Mesodermal cell (in vitro differentiated cells): ENCODE measurements around the gene PDXDC1.
"Not testable (repeated sequence)": the region's sequence is repeated elsewhere in the genome, so short reads cannot be mapped to it uniquely, and the experiment has no call there.

ENCODE experiments used
- H3K27ac ChIP-seq: 2 replicates; pipeline ENCODE4 v1.7.0; 2013; ENCODE audit warnings: mild to moderate bottlenecking, low read depth, low read length, moderate library complexity; ENCODE audit not compliant: severe bottlenecking
- H3K36me3 ChIP-seq: 2 replicates; pipeline ENCODE4 v1.7.1; 2013; ENCODE audit warnings: mild to moderate bottlenecking, low read length, moderate library complexity; ENCODE audit not compliant: control insufficient read depth, insufficient read depth
- H3K4me1 ChIP-seq: one replicate; pipeline ENCODE4 v1.7.1; 2013; ENCODE audit warnings: mild to moderate bottlenecking, low read length; ENCODE audit not compliant: insufficient read depth, control insufficient read depth, poor library complexity, severe bottlenecking
- H3K4me3 ChIP-seq: 2 replicates; pipeline ENCODE4 v1.7.0; 2013; ENCODE audit warnings: low read length, control low read depth, mild to moderate bottlenecking; ENCODE audit not compliant: insufficient read depth, poor library complexity, severe bottlenecking; ENCODE audit errors: extremely low read depth
- H3K9me3 ChIP-seq: 2 replicates; pipeline ENCODE4 v1.7.1; 2013; ENCODE audit warnings: mild to moderate bottlenecking, low read length, moderate library complexity; ENCODE audit not compliant: control insufficient read depth
- WGBS, 2 experiments: methylation state at CpG; one replicate each; pipeline ENCODE4 v1.1.5; 2013; ENCODE audit warnings: missing lambda C conversion rate in 2 of 2; ENCODE audit not compliant: insufficient coverage in 2 of 2; 5-methylcytosine and 5-hydroxymethylcytosine counted together

Gene PDXDC1

DNA sequence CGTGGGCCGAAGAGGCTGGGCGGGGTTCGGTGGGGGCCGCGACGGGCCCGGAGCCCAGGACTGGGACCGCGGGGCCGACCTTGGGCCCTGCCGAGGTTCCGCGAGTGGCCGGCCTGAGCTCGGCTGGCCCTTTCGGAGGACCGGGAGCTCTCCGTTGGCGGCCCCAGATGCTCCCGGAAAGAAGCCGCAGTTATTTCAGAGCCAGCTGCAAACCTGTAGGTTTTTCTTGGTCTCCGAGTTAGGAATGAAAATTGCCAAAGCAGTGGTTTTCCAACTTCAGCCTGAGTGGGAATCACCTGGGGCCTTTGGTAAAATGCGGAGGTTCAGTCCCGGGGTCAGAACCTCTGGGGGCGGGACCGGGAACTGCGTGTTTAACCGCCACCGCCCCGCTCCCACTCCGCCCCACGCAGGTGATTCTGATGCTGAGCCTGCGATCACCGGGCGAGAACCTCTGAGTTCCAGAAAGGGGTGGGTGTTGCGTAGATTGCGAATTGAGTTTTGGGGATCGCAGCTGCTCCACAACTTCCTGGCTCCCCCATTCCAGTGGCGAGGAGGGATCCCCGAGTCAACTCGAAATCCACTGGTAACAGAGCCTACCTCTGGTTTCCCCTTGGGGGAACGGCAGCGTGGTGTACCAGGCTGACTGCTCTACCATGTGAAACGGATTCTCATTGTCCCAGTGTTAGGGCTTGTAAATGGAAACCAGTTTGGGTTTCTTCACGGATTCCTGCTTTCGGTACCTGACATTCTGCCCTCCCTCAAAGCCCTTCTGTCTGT, 780 bp downstream of the PDXDC1 start:
- WGBS, 2 experiments: 3 to 5% methylated on average over 19 to 30 of the region's 47 CpGs
- not testable (repeated sequence) for H3K36me3 ChIP-seq, H3K9me3 ChIP-seq, H3K4me1 ChIP-seq
- H3K4me3 ChIP-seq: peak overlapping the region; percentile 93
- H3K27ac ChIP-seq: peak overlapping the region; percentile 66

DNA sequence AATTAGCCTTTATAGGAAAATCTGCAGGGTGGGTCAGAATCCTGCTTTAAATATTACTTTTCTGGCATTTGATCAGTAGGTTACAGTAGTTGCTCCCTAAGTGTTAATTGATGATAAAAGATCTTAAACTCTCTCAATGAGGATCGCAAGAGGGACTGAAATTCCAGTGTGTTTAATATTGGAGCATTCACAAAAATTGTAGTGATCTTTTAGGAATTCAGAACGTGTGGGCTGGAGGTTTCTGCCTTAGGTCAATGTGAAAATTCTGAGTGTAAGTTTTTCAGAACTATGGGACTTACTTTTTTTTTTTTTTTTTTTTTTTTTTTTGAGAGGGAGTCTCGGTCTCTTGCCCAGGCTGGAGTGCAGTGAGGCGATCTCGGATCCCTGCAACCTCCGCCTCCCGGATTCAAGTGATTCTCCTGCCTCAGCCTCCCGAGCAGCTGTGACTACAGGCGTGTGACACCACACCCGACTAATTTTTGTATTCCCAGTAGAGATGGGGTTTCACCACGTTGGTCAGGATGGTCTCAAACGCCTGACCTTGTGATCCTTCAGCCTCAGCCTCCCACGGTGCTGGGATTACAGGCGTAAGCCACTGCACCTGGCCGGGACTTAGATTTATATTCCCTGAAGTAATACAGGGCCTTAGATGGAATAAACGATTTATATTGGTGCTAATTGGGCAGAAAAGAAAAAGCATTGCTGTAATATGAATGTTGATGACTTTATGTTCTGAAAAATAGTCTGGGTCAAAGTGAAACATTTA, 2.3 kb downstream of the PDXDC1 start:
- 86 to 95% methylated on average over 7 to 8 of the region's 16 CpGs for whole genome bisulfite sequencing, 2 experiments
- not testable (repeated sequence) for H3K4me3 ChIP-seq

DNA sequence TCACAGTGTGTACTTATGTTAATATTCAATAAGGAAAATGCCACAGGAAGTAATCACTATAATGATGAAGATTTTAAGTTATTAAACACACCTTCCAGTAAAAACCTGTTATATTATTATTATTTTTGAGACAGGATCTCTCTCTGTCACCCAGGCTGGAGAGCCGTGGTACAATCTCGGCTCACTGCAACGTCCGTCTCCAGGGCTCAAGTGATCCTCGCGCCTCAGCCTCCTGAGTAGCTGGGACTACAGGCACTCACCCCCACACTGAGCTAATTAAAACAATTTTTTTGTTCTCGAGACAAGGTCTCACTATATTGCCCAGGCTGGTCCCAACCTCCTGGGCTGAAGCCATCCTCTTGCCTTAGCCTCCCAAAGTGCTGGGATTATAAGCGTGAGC, 3.5 kb downstream of the PDXDC1 start:
- H3K4me1 ChIP-seq, H3K9me3 ChIP-seq, H3K4me3 ChIP-seq, H3K36me3 ChIP-seq, H3K27ac ChIP-seq: not testable (repeated sequence)
- WGBS, 2 experiments: 94 to 96% methylated on average over 7 of the region's 8 CpGs

More for the DNA sequence above, 2.3 kb downstream of the PDXDC1 start:
- not testable (repeated sequence) for H3K27ac ChIP-seq, H3K36me3 ChIP-seq, H3K9me3 ChIP-seq, H3K4me1 ChIP-seq

DNA sequence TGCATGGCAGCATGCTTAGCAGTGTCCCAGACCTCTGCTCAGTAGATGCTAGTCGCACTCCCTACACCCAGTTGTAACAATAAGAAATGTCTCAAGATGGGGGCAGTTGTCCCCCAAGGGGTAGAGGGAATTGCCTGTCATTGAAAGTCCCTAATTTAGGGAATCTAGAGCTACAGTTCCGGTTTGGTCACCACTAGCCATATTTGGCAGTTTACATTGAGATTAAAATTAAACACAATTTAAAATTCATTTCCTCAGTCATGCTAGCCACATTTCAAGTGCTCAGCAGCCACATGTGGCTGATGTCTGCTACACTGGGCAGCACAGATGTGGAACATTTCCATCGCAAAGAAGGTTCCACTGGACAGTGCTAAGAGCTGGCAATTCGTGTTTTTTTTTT, 4.1 kb downstream of the PDXDC1 start:
- 95% methylated on average over 2 to 3 of the region's 4 CpGs for WGBS, 2 experiments
- not testable (repeated sequence) for H3K9me3 ChIP-seq, H3K4me3 ChIP-seq, H3K4me1 ChIP-seq, H3K36me3 ChIP-seq, H3K27ac ChIP-seq

DNA sequence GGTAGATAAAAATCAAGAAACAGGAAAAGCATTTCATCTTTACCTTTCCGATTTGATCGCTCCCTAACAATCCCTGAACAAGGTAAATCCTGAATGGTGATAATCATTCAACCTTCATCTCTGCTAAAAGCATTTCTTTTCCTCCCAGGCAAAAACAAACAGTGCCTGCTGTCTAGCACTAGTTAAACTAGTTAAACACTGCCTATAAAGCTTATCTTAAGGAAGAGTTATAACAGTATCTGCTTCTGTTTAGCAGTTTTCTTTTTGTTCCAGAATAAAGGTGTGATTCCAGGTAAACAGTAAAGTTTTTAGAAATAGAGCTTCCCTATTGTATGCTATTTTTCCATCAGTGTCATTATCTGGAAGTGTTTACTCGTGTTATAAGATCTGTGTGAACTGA, 6.4 kb downstream of the PDXDC1 start:
- H3K4me3 ChIP-seq, H3K9me3 ChIP-seq, H3K27ac ChIP-seq, H3K4me1 ChIP-seq: not testable (repeated sequence)
- peaks cover 23% of the 10 kb centered on the region for H3K36me3 ChIP-seq
- 90 to 96% methylated on average over 3 of the region's 3 CpGs for WGBS, 2 experiments

DNA sequence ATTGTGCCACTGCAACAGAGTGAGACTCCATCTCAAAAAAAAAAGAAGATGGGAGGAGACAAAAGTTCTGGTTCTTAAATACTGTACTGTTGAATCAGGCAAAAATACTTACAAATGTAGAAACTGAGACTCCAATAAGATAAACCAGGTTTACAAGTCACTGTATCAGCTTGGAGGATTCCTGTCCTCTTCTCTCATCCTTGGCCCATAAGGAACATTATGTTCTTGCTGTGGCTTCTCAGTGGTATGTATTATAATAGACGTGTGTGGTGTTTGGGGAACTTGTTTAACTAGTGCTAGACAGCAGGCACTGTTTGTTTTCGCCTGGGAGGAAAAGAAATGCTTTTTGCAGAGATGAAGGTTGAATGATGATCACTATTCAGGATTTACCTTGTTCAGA, 7.7 kb downstream of the PDXDC1 start:
- not testable (repeated sequence) for H3K9me3 ChIP-seq, H3K4me3 ChIP-seq, H3K27ac ChIP-seq, H3K4me1 ChIP-seq
- no CpG with 5 or more reads among the region's 2 CpGs for WGBS, 2 experiments
- H3K36me3 ChIP-seq: peaks cover 28% of the 10 kb centered on the region

DNA sequence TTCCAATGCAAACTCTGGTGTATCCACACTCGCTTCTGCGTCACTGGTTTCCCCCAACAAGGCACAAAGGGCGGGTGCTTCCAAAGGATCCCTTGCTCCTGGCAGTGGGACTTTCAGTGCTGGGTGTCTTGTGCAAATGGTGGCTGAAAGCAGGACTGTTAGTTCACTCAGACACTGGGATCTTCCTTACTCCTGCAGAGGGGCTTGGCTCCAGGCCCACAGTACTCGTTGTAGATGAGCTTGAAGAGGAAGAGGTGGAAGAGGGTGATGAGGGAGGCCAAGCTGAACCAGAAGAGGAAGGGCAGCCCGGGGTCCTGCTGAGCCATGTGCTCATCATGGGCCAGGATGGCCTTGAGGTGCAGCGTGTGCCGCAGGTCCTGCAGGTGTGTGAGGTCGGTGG, 13.3 kb downstream of the PDXDC1 start:
- H3K4me3 ChIP-seq, H3K4me1 ChIP-seq, H3K27ac ChIP-seq, H3K9me3 ChIP-seq: not testable (repeated sequence)
- 97 to 100% methylated on average over 4 to 5 of the region's 8 CpGs for WGBS, 2 experiments
- peaks cover 42% of the 10 kb centered on the region for H3K36me3 ChIP-seq

DNA sequence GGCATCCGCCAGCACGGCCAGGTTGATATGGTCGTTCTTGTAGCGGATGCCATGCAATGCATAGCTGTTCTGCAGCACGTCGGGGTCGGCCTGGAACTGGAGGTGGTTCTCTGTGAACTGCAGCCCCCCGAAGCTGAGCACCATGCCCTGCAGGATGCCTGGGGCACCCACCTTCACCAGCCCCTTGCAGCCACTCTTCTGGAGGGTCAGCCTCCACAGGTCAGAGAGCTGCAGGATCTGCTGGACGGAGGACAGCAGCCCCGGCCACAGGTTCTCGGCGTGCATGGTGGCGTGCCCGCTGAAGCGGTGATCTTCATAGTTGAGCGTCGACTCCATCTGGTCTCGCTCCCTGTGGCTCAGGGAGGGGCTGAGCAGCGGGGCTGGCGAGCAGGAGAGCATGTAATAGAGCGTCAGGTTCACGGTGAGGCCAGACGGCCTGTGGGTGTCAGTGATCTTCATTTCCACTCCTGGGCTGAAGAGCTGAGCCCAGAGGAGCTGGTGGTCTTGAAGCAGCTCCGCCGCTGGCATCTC, 13.9 kb downstream of the PDXDC1 start:
- H3K36me3 ChIP-seq: peaks cover 42% of the 10 kb centered on the region
- not testable (repeated sequence) for H3K4me1 ChIP-seq, H3K27ac ChIP-seq, H3K9me3 ChIP-seq, H3K4me3 ChIP-seq
- 95 to 96% methylated on average over 25 of the region's 25 CpGs for WGBS, 2 experiments

DNA sequence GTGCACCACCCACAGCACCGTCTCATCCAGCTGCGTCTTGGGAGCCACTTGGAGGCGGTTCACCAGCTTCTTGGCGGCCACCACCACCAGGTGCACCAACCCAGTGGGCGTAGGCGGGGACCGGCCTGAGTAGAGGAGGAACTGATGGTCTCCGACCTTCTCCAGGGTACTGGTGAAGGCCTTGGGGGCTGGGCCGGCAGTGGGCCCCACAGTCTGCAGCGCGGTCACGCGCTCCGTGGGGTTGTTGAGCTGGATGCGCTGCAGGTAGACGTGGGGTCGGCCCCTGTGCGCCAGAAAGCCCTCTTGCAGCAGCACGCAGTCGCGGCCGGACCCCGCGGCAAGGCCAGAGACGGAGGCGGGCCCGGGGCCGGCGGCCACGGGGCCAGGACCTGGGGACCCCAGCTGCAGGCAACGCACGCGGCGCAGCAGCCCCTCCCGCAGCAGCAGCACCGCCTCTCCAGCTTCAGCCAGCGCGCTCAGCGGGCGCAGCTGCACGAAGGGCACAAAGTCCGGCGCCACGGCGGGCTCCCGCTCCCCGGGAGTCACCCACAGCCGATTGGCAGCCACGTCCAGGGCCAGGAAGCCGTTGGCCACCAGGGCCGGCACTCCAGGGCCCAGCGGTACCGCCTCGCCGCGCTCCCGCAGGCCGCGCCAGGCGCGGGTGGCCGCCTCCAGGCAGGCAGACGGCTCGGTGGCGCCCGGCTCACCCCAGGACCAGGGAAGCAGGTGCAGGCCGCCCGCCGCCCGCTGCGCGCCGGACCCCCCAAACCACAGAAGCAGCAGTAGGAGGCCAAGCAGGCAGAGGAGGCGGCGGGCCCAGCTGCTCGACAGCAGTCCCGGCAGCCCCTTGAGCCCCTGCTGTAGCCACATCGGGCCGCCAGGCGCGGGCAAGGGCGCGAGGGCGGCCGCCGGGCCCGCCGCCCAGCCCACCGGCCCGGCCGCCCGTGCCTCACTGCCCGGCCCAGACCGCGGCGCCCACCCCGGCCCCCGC, 14.8 kb downstream of the PDXDC1 start:
- not testable (repeated sequence) for H3K27ac ChIP-seq, H3K9me3 ChIP-seq, H3K4me1 ChIP-seq, H3K4me3 ChIP-seq
- 95% methylated on average over 59 to 75 of the region's 98 CpGs for WGBS, 2 experiments
- H3K36me3 ChIP-seq: peaks cover 41% of the 10 kb centered on the region

DNA sequence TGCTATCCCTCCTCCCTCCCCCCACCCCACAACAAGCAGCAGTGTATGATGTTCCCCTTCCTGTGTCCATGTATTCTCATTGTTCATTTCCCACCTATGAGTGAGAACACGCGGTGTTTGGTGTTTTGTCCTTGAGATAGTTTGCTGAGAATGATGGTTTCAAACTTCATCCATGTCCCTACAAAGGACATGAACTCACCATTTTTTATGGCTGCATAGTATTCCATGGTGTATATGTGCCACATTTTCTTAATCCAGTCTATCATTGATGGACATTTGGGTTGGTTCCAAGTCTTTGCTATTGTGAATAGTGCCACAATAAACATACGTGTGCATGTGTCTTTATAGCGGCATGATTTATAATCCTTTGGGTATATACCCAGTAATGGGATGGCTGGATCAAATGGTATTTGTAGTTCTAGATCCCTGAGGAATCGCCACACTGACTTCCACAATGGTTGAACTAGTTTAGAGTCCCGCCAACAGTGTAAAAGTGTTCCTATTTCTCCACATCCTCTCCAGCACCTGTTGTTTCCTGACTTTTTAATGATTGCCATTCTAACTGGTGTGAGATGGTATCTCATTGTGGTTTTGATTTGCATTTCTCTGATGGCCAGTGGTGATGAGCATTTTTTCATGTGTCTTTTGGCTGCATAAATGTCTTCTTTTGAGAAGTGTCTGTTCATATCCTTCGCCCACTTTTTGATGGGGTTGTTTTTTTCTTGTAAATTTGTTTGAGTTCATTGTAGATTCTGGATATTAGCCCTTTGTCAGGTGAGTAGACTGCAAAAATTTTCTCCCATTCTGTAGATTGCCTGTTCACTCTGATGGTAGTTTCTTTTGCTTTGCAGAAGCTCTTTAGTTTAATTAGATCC, 18.7 kb downstream of the PDXDC1 start:
- H3K4me1 ChIP-seq, H3K4me3 ChIP-seq, H3K9me3 ChIP-seq, H3K27ac ChIP-seq: not testable (repeated sequence)
- H3K36me3 ChIP-seq: peaks cover 25% of the 10 kb centered on the region
- whole genome bisulfite sequencing, 2 experiments: 90% methylated on average over 2 to 3 of the region's 7 CpGs
